Endodermal cell (in vitro differentiated cells): ENCODE data around the gene WDSUB1. TPM values are rescaled to one million over a fixed set of nuclear protein-coding genes. Genes with fewer than 3 reads are reported as not detected.
A peak's percentile ranks its signal among the peaks of the same experiment; 100 is the strongest.

Experiments used
- DNase-seq: peaks from one replicate; pipeline ENCODE4 v3.0.0-alpha.2; 2017
- H3K27ac ChIP-seq: 2 replicates; pipeline ENCODE4 v1.5.1; 2013; ENCODE audit warnings: mild to moderate bottlenecking, low read depth, low read length, moderate library complexity
- H3K27me3 ChIP-seq: 2 replicates; pipeline ENCODE4 v1.6.1; 2013; ENCODE audit warnings: mild to moderate bottlenecking, low read length, moderate library complexity; ENCODE audit not compliant: insufficient read depth, control insufficient read depth, poor library complexity, severe bottlenecking
- H3K36me3 ChIP-seq: 2 replicates; pipeline ENCODE4 v1.7.0; 2013; ENCODE audit warnings: mild to moderate bottlenecking, low read length, moderate library complexity; ENCODE audit not compliant: control insufficient read depth, insufficient read depth
- H3K4me1 ChIP-seq: one replicate; pipeline ENCODE4 v1.7.0; 2013; ENCODE audit warnings: low read length; ENCODE audit not compliant: control insufficient read depth, insufficient read depth
- H3K4me3 ChIP-seq: 2 replicates; pipeline ENCODE4 v1.5.1; 2013; ENCODE audit warnings: mild to moderate bottlenecking, low read length, moderate library complexity
- H3K9ac ChIP-seq: 2 replicates; pipeline ENCODE4 v1.6.1; 2013; ENCODE audit warnings: mild to moderate bottlenecking, low read length, moderate library complexity; ENCODE audit not compliant: poor library complexity, severe bottlenecking; ENCODE audit errors: extremely low read depth
- H3K9me3 ChIP-seq: 2 replicates; pipeline ENCODE4 v1.6.1; 2013; ENCODE audit warnings: mild to moderate bottlenecking, low read length, moderate library complexity; ENCODE audit not compliant: control insufficient read depth
- H3K27ac Mint-ChIP-seq: 2 replicates; pipeline ENCODE4 v1.8.0; 2020; ENCODE audit warnings: mixed read lengths
- H3K27me3 Mint-ChIP-seq: 2 replicates; pipeline ENCODE4 v1.8.0; 2021; ENCODE audit warnings: mild to moderate bottlenecking, mixed read lengths; ENCODE audit not compliant: insufficient read depth
- H3K36me3 Mint-ChIP-seq: 2 replicates; pipeline ENCODE4 v1.8.0; 2020; ENCODE audit warnings: low read depth, mixed read lengths
- H3K4me1 Mint-ChIP-seq: 2 replicates; pipeline ENCODE4 v1.8.0; 2020; ENCODE audit warnings: mixed read lengths
- H3K4me3 Mint-ChIP-seq: 2 replicates; pipeline ENCODE4 v1.8.0; 2020; ENCODE audit warnings: mild to moderate bottlenecking, moderate library complexity, mixed read lengths
- H3K9me3 Mint-ChIP-seq: 2 replicates; pipeline ENCODE4 v1.8.0; 2020; ENCODE audit warnings: mild to moderate bottlenecking, mixed read lengths
- WGBS, 2 experiments: methylation state at CpG; one replicate each; pipeline versions ENCODE4 v1.1.5 to v1.1.7; 2013; ENCODE audit warnings: missing lambda C conversion rate in 2 of 2, mixed read lengths in 1 of 2; ENCODE audit not compliant: insufficient coverage in 1 of 2, insufficient read length in 1 of 2; 5-methylcytosine and 5-hydroxymethylcytosine counted together
- total RNA-seq, 2 donors: library from RNA; stranded (reverse); fragmentation: NEBNext Ultra II Directional in 1 of 2; extraction: Animal tissue kit (Norgen Biotek cat#: 25700) in 1 of 2; gene quantifications; 2 replicates in 1 of 2; 3 replicates in 1 of 2; pipeline ENCODE4 v1.2.1, GENCODE V29; 2021
- TF ChIP-seq, protein P1 (sequence below): fragments of 200-600 bp; sonication (generic); conservative IDR thresholded peaks from 2 replicates; pipeline ENCODE4 v1.5.0; 2021; ENCODE audit warnings: antibody characterized with exemption, mild to moderate bottlenecking

WDSUB1 gene
- total RNA-seq, 2 donors from 2014 or later, result 10.7 to 14.7 TPM

GRCh38 chr2:159200498-159200897 lies 86.0 kb downstream of the WDSUB1 start:
- peaks cover 88% of the 10 kb centered on the region for H3K36me3 ChIP-seq
- Mint-ChIP-seq H3K4me3 (no peak overlapping the region), H3K36me3 (no peaks in the 10 kb centered on the region), H3K4me1 (peaks cover 14% of the 10 kb centered on the region), H3K27ac (no peak overlapping the region), H3K9me3 (no peaks in the 10 kb centered on the region), H3K27me3 (no peaks in the 10 kb centered on the region)
- no peaks in the 10 kb centered on the region for H3K27me3 ChIP-seq
- TF ChIP-seq, protein P1, sequence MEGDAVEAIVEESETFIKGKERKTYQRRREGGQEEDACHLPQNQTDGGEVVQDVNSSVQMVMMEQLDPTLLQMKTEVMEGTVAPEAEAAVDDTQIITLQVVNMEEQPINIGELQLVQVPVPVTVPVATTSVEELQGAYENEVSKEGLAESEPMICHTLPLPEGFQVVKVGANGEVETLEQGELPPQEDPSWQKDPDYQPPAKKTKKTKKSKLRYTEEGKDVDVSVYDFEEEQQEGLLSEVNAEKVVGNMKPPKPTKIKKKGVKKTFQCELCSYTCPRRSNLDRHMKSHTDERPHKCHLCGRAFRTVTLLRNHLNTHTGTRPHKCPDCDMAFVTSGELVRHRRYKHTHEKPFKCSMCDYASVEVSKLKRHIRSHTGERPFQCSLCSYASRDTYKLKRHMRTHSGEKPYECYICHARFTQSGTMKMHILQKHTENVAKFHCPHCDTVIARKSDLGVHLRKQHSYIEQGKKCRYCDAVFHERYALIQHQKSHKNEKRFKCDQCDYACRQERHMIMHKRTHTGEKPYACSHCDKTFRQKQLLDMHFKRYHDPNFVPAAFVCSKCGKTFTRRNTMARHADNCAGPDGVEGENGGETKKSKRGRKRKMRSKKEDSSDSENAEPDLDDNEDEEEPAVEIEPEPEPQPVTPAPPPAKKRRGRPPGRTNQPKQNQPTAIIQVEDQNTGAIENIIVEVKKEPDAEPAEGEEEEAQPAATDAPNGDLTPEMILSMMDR, result no peak
- H3K9me3 ChIP-seq, result no peaks in the 10 kb centered on the region
- H3K4me1 ChIP-seq, result peaks cover 6% of the 10 kb centered on the region
- WGBS, 2 experiments, result 95 to 100% methylated on average over 1 of the region's 1 CpG
- no peak for DNase-seq
- H3K27ac ChIP-seq, result no peak overlapping the region
- no peak overlapping the region for H3K9ac ChIP-seq
- no peak overlapping the region for H3K4me3 ChIP-seq

GRCh38 chr2:159199761-159200465 lies 86.6 kb downstream of the WDSUB1 start:
- DNase-seq, result no peak
- peaks cover 14% of the 10 kb centered on the region for H3K4me1 Mint-ChIP-seq
- no peak overlapping the region for H3K27ac ChIP-seq
- no peaks in the 10 kb centered on the region for H3K9me3 Mint-ChIP-seq
- peaks cover 88% of the 10 kb centered on the region for H3K36me3 ChIP-seq
- no peaks in the 10 kb centered on the region for H3K27me3 ChIP-seq
- WGBS, 2 experiments, result 97% methylated on average over 4 of the region's 4 CpGs
- H3K4me1 ChIP-seq, result peaks cover 6% of the 10 kb centered on the region
- H3K9me3 ChIP-seq, result no peaks in the 10 kb centered on the region
- H3K9ac ChIP-seq, result no peak overlapping the region
- TF ChIP-seq, protein P1, result peak; percentile 23
- no peaks in the 10 kb centered on the region for H3K27me3 Mint-ChIP-seq
- no peak overlapping the region for H3K4me3 Mint-ChIP-seq
- H3K27ac Mint-ChIP-seq, result no peak overlapping the region
- no peak overlapping the region for H3K4me3 ChIP-seq
- no peaks in the 10 kb centered on the region for H3K36me3 Mint-ChIP-seq

DNA sequence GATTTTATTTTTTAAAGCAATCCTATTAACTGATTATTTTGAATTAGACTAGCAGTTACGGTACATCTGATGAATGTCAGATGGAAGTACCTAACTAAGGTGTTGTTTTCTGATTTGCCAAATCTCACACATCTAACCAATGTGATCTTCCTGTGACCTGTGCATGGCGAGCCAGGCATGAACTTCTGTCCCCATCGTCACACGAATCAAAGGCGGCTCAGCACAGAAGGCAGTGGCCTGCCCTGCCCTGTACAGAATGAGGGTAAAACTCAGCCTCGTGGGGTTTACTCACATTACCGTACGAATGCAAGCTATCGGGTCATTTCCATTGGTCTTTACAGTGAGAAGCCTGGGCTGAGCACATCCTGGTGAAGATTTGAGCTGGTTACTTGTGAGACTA lies 87.3 kb downstream of the WDSUB1 start:
- Histone ChIP-seq H3K4me1 (peaks cover 6% of the 10 kb centered on the region), H3K27me3 (no peaks in the 10 kb centered on the region), H3K36me3 (peaks cover 88% of the 10 kb centered on the region), H3K9ac (no peak overlapping the region), H3K9me3 (no peaks in the 10 kb centered on the region), H3K4me3 (no peak overlapping the region), H3K27ac (no peak overlapping the region)
- TF ChIP-seq, protein P1, result no peak
- Mint-ChIP-seq H3K27ac (no peak overlapping the region), H3K27me3 (no peaks in the 10 kb centered on the region), H3K9me3 (no peaks in the 10 kb centered on the region), H3K4me3 (no peak overlapping the region), H3K36me3 (no peaks in the 10 kb centered on the region), H3K4me1 (peaks cover 14% of the 10 kb centered on the region)
- no peak for DNase-seq
- 94 to 96% methylated on average over 8 to 9 of the region's 9 CpGs for WGBS, 2 experiments
